Measurements from ENCODE around the gene COL8A2.

DNA sequence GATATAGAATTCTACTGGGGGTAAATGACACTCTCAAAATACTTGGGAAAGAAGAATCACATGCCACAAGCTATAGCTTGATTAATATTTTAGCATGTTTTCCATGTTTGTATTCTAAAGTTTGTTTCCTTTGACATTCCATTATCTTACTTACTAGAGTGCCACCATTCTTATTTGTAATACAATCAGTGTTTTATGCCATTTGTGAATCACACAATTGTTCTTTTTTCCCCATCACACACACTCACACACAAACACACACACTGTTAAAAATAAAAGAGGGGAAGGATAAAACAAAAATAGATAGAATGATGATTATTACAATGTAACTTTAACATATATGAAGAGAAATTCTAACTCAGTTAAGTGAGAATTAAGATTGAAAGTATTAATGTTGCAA, 57.2 kb downstream of the COL8A2 start:
- TF ChIP-seq, protein P1, sequence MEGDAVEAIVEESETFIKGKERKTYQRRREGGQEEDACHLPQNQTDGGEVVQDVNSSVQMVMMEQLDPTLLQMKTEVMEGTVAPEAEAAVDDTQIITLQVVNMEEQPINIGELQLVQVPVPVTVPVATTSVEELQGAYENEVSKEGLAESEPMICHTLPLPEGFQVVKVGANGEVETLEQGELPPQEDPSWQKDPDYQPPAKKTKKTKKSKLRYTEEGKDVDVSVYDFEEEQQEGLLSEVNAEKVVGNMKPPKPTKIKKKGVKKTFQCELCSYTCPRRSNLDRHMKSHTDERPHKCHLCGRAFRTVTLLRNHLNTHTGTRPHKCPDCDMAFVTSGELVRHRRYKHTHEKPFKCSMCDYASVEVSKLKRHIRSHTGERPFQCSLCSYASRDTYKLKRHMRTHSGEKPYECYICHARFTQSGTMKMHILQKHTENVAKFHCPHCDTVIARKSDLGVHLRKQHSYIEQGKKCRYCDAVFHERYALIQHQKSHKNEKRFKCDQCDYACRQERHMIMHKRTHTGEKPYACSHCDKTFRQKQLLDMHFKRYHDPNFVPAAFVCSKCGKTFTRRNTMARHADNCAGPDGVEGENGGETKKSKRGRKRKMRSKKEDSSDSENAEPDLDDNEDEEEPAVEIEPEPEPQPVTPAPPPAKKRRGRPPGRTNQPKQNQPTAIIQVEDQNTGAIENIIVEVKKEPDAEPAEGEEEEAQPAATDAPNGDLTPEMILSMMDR (IDR thresholded peaks at IDR 0.05; ENCODE audit: insufficient read depth, low read length): no peak
- TF ChIP-seq POLR2AphosphoS5 (IDR thresholded peaks at IDR 0.05; ENCODE audit: low read depth) (no peak), GABPA (IDR thresholded peaks at IDR 0.05; ENCODE audit: low read depth) (no peak), SPI1 (IDR thresholded peaks at IDR 0.05; ENCODE audit: borderline replicate concordance, low read depth) (no peak)
- TF ChIP-seq, protein P2, sequence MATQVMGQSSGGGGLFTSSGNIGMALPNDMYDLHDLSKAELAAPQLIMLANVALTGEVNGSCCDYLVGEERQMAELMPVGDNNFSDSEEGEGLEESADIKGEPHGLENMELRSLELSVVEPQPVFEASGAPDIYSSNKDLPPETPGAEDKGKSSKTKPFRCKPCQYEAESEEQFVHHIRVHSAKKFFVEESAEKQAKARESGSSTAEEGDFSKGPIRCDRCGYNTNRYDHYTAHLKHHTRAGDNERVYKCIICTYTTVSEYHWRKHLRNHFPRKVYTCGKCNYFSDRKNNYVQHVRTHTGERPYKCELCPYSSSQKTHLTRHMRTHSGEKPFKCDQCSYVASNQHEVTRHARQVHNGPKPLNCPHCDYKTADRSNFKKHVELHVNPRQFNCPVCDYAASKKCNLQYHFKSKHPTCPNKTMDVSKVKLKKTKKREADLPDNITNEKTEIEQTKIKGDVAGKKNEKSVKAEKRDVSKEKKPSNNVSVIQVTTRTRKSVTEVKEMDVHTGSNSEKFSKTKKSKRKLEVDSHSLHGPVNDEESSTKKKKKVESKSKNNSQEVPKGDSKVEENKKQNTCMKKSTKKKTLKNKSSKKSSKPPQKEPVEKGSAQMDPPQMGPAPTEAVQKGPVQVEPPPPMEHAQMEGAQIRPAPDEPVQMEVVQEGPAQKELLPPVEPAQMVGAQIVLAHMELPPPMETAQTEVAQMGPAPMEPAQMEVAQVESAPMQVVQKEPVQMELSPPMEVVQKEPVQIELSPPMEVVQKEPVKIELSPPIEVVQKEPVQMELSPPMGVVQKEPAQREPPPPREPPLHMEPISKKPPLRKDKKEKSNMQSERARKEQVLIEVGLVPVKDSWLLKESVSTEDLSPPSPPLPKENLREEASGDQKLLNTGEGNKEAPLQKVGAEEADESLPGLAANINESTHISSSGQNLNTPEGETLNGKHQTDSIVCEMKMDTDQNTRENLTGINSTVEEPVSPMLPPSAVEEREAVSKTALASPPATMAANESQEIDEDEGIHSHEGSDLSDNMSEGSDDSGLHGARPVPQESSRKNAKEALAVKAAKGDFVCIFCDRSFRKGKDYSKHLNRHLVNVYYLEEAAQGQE (IDR thresholded peaks at IDR 0.05; ENCODE audit: insufficient replicate concordance, low read depth): no peak
